DOHH2 (cell line): ENCODE measurements around the gene PALS2.

Source experiments
- H3F3A ChIP-seq: fragments of 200-600 bp; sonication (generic), shearing (Covaris generic); 2 replicates; pipeline ENCODE4 v1.6.0; 2016; ENCODE audit warnings: antibody characterized with exemption, mild to moderate bottlenecking; ENCODE audit not compliant: control insufficient read depth, insufficient read depth
- H3K27ac ChIP-seq: fragments of 200-600 bp; sonication (generic); 2 replicates; pipeline ENCODE4 v1.5.1; 2014; ENCODE audit warnings: low read depth, mild to moderate bottlenecking, low read length, moderate library complexity
- H3K27me3 ChIP-seq: fragments of 200-600 bp; sonication (generic); 2 replicates; pipeline ENCODE4 v1.6.1; 2014; ENCODE audit warnings: mild to moderate bottlenecking, low read length, mixed read lengths; ENCODE audit not compliant: control insufficient read depth
- H3K36me3 ChIP-seq: fragments of 200-600 bp; sonication (generic); 2 replicates; pipeline ENCODE4 v1.6.1; 2014; ENCODE audit warnings: mild to moderate bottlenecking, low read length, moderate library complexity, mixed read lengths; ENCODE audit not compliant: control insufficient read depth
- H3K4me1 ChIP-seq: fragments of 200-600 bp; sonication (generic); 2 replicates; pipeline ENCODE4 v1.6.1; 2014; ENCODE audit warnings: mild to moderate bottlenecking, low read length, mixed read lengths; ENCODE audit not compliant: control insufficient read depth
- H3K4me2 ChIP-seq: fragments of 200-600 bp; sonication (generic); 2 replicates; pipeline ENCODE4 v1.6.0; 2014; ENCODE audit warnings: mild to moderate bottlenecking, low read length, moderate library complexity
- H3K4me3 ChIP-seq: fragments of 200-600 bp; sonication (generic); 2 replicates; pipeline ENCODE4 v1.5.1; 2014; ENCODE audit warnings: mild to moderate bottlenecking, low read length, mixed read lengths
- H3K79me2 ChIP-seq: fragments of 200-600 bp; sonication (generic); 2 replicates; pipeline ENCODE4 v1.6.1; 2014; ENCODE audit warnings: mild to moderate bottlenecking, low read length, mixed read lengths; ENCODE audit not compliant: control insufficient read depth
- H3K9me2 ChIP-seq: fragments of 200-600 bp; sonication (generic); replicated peaks from 2 replicates; pipeline ENCODE4 v1.6.1; 2014; ENCODE audit warnings: mild to moderate bottlenecking, low read length, mixed read lengths; ENCODE audit not compliant: control insufficient read depth
- H3K9me3 ChIP-seq: fragments of 200-600 bp; sonication (generic); 2 replicates; pipeline ENCODE4 v1.6.1; 2014; ENCODE audit warnings: antibody characterized with exemption, low read length, mixed read lengths; ENCODE audit not compliant: control insufficient read depth, insufficient read depth
- H4K20me1 ChIP-seq: fragments of 200-600 bp; sonication (generic); 2 replicates; pipeline ENCODE4 v1.6.0; 2014; ENCODE audit warnings: low read depth, mild to moderate bottlenecking, antibody characterized with exemption, low read length, moderate library complexity; ENCODE audit not compliant: control insufficient read depth, insufficient read depth
- CTCF ChIP-seq: fragments of 200-600 bp; sonication (generic); IDR thresholded peaks from one replicate; pipeline ENCODE4 v1.5.1; 2014; ENCODE audit warnings: antibody characterized with exemption, mild to moderate bottlenecking, low read depth, low read length; ENCODE audit not compliant: poor library complexity, severe bottlenecking
- EZH2phosphoT487 ChIP-seq: fragments of 200-600 bp; sonication (generic); IDR thresholded peaks from 2 replicates; pipeline ENCODE4 v1.6.1; 2017; ENCODE audit warnings: borderline replicate concordance, mild to moderate bottlenecking, antibody characterized with exemption, low read length, moderate library complexity, mixed read lengths

The PALS2 gene

GRCh38 chr7:24573554-24574338, 494 bp downstream of the PALS2 start:
- Histone ChIP-seq H3K36me3 (peaks cover 8% of the 10 kb centered on the region; the same call in 1 of the 2 replicates), H3K4me3 (peak overlapping the region; percentile 94), H4K20me1 (peaks cover 32% of the 10 kb centered on the region; the same call in 1 of the 2 replicates), H3K9me2 (no peaks in the 10 kb centered on the region), H3F3A (peaks cover 25% of the 10 kb centered on the region), H3K4me1 (peaks cover 50% of the 10 kb centered on the region), H3K9me3 (no peaks in the 10 kb centered on the region), H3K27me3 (peaks cover 41% of the 10 kb centered on the region), H3K79me2 (peaks cover 51% of the 10 kb centered on the region), H3K27ac (peak overlapping the region; percentile 57), H3K4me2 (peak overlapping the region; percentile 75)
- TF ChIP-seq EZH2phosphoT487 (no peak), CTCF (no peak)

- Histone ChIP-seq H3K4me3 (peak overlapping the region; percentile 94), H3K27me3 (peaks cover 35% of the 10 kb centered on the region), H3K36me3 (peaks cover 8% of the 10 kb centered on the region; the same call in 1 of the 2 replicates), H3K27ac (peak overlapping the region; percentile 45), H3F3A (peaks cover 25% of the 10 kb centered on the region), H3K9me3 (no peaks in the 10 kb centered on the region), H3K4me1 (peaks cover 56% of the 10 kb centered on the region), H3K4me2 (peak overlapping the region; percentile 75), H3K79me2 (peaks cover 57% of the 10 kb centered on the region), H3K9me2 (no peaks in the 10 kb centered on the region), H4K20me1 (peaks cover 35% of the 10 kb centered on the region)
- TF ChIP-seq CTCF (no peak), EZH2phosphoT487 (no peak)
These were observed 1.1 kb downstream of the PALS2 start for GRCh38 chr7:24574386-24574785.

GRCh38 chr7:24574950-24575349, 1.7 kb downstream of the PALS2 start:
- Histone ChIP-seq H3K4me1 (peaks cover 62% of the 10 kb centered on the region), H3F3A (peaks cover 25% of the 10 kb centered on the region), H4K20me1 (peaks cover 36% of the 10 kb centered on the region), H3K4me3 (peak overlapping the region; percentile 94), H3K4me2 (peak overlapping the region; percentile 75), H3K27me3 (peaks cover 29% of the 10 kb centered on the region), H3K9me3 (no peaks in the 10 kb centered on the region), H3K9me2 (no peaks in the 10 kb centered on the region), H3K27ac (peak overlapping the region; percentile 3; the same call in 1 of the 2 replicates), H3K79me2 (peaks cover 63% of the 10 kb centered on the region), H3K36me3 (peaks cover 8% of the 10 kb centered on the region; the same call in 1 of the 2 replicates)
- TF ChIP-seq EZH2phosphoT487, result no peak
- no peak for TF ChIP-seq CTCF
